Astrocyte of the spinal cord (primary cell): ENCODE measurements around the gene RAB8B.
A peak's percentile ranks its signal among the peaks of the same experiment; 100 is the strongest.

Experiments
- DNase-seq: peaks from one replicate; pipeline ENCODE4 v3.0.0; 2011; ENCODE audit warnings: low read depth, low spot score
- H3K4me3 ChIP-seq: 2 replicates; pipeline ENCODE4 v1.5.1; 2011; ENCODE audit warnings: low read depth, mild to moderate bottlenecking, low read length, moderate library complexity
- in situ Hi-C: cut with HindIII; loops from 2 replicates; pipeline ENCODE4 v1.10.0; 2017; ENCODE audit warnings: low sequenced_read_pairs
- TF ChIP-seq, protein P1 (sequence below): IDR thresholded peaks from 2 replicates; pipeline ENCODE4 v1.5.1; 2012; ENCODE audit warnings: low read depth, mild to moderate bottlenecking, low read length, inconsistent platforms

RAB8B gene

GRCh38 chr15:63284335-63284734 lies 94.9 kb downstream of the RAB8B start:
- TF ChIP-seq, protein P1, sequence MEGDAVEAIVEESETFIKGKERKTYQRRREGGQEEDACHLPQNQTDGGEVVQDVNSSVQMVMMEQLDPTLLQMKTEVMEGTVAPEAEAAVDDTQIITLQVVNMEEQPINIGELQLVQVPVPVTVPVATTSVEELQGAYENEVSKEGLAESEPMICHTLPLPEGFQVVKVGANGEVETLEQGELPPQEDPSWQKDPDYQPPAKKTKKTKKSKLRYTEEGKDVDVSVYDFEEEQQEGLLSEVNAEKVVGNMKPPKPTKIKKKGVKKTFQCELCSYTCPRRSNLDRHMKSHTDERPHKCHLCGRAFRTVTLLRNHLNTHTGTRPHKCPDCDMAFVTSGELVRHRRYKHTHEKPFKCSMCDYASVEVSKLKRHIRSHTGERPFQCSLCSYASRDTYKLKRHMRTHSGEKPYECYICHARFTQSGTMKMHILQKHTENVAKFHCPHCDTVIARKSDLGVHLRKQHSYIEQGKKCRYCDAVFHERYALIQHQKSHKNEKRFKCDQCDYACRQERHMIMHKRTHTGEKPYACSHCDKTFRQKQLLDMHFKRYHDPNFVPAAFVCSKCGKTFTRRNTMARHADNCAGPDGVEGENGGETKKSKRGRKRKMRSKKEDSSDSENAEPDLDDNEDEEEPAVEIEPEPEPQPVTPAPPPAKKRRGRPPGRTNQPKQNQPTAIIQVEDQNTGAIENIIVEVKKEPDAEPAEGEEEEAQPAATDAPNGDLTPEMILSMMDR: no peak
- no peak for DNase-seq
- H3K4me3 ChIP-seq: no peak overlapping the region
- in situ Hi-C loops: no loop called here

- in situ Hi-C loops: no loop called here
- no peak for DNase-seq
- no peak overlapping the region for H3K4me3 ChIP-seq
- TF ChIP-seq, protein P1: no peak
Measured at GRCh38 chr15:63287109-63287508, 97.7 kb downstream of the RAB8B start.

DNA sequence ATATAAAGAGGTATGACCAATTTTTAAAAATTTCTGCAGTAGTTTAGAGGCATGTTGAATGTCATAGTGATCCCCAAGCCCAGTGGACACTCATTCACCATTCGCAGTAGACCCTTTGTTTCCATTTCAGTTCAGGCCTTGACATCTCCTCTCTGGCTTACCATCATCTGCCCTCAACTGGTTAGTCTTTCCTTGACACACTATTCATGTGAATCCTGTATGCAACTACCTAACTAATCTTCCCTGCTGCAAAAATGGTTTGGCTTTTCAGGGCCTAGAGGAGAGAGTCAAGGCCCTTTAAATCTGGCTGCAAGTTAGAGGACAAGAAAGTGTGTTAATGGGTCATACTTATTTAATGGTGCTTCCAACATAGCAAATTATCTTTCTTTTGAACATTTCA lies 98.9 kb downstream of the RAB8B start:
- TF ChIP-seq, protein P1: no peak
- H3K4me3 ChIP-seq: no peak overlapping the region
- in situ Hi-C loops: no loop called here
- DNase-seq: no peak

GRCh38 chr15:63288778-63289378 lies 99.5 kb downstream of the RAB8B start:
- TF ChIP-seq, protein P1: peak; percentile 66
- DNase-seq: peak; percentile 72
- H3K4me3 ChIP-seq: no peak overlapping the region
- in situ Hi-C loops: no loop called here

DNA sequence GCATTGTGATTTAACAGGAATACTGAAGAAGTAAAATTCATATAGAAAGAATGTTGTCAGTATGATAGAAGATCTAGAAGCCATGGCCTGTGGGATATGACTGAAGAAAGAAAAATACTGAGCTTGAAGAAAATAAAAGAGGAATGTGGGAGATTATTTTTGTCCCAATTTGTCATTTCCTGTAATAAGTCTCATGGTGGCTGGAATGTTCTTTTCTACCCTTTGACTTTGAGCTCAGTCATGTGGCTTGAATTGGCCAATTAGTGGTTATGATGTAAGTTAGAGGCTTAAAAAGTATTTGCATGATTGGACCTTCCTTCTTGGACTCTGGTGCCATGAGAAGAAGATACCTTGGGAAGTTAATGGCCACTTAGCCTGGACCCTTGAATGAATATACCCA lies 102.1 kb downstream of the RAB8B start:
- DNase-seq: peak; percentile 95
- in situ Hi-C loops: no loop called here
- H3K4me3 ChIP-seq: no peak overlapping the region
- TF ChIP-seq, protein P1: no peak

GRCh38 chr15:63292241-63292640 lies 102.8 kb downstream of the RAB8B start:
- TF ChIP-seq, protein P1: no peak
- no peak overlapping the region for H3K4me3 ChIP-seq
- in situ Hi-C loops: no loop called here
- DNase-seq: no peak
